Measurements from ENCODE around the gene RPL9. TPM values are rescaled to one million over a fixed set of nuclear protein-coding genes. Genes with fewer than 3 reads are reported as not detected.
"Not testable (repeated sequence)": the region's sequence is repeated elsewhere in the genome, so short reads cannot be mapped to it uniquely, and the experiment has no call there.

The RPL9 gene
- total RNA-seq, 2 experiments from 2014 or later, result 1,735 to 2,571 TPM

DNA sequence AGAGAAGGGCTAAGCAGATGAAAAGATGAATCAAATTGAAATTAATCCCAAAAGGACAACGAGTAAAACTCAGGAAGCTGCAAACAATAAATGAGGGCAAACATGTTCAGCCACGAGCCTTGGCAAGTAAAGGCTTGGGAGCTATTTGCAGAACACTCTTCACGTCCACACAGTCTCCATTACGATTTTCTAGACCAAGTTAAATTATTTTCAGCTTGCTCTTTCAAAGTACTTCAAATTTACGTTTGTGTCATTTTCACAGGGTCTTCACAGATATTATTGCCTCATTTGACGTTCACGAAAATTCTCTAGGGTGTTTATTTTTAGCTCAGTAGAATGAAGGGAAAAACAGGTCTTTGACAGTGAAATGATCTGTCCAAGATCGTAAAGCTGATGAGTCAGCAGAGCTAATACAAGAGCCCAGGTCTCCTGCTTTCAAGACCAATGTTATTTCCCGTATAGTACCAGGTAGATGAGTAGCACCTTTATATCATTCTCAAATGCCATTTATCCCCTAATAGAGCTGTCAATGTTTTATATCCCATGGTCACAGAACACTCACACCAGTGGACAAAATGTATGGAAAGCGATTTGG is 31.1 kb downstream of the RPL9 start:
- H2AFZ ChIP-seq (ENCODE audit: low read length), result no peak overlapping the region
- H3K4me1 ChIP-seq (ENCODE audit: insufficient read depth, low read length, poor library complexity, severe bottlenecking), result no peaks in the 10 kb centered on the region
- intact Hi-C loops (cut with micrococcal nuclease; ENCODE audit: unreplicated experiment), result no loop called here
- CTCF ChIA-PET (ENCODE audit: unreplicated experiment), result no interaction called here
- no peaks in the 10 kb centered on the region for H4K20me1 ChIP-seq (ENCODE audit: insufficient read depth, low read length)
- H3K4me3 ChIP-seq (ENCODE audit: low read depth, low read length, poor library complexity, severe bottlenecking), result no peak overlapping the region
- no peak for TF ChIP-seq CTCF (conservative IDR thresholded peaks at IDR 0.05; ENCODE audit: low read length)
- TF ChIP-seq EZH2phosphoT487 (IDR thresholded peaks at IDR 0.05; ENCODE audit: borderline replicate concordance, low read depth, low read length), result no peak
- no peak for DNase-seq (ENCODE audit: low spot score)
- H3K27ac ChIP-seq (ENCODE audit: low read depth, low read length, poor library complexity, severe bottlenecking), result no peak overlapping the region
- H3K79me2 ChIP-seq (ENCODE audit: insufficient read depth, low read depth, low read length), result no peaks in the 10 kb centered on the region
- H3K9me3 ChIP-seq (ENCODE audit: low read length), result no peaks in the 10 kb centered on the region
- no TSS peak for BruUV-seq (replicated peaks)
- H3K36me3 ChIP-seq (ENCODE audit: insufficient read depth, low read length), result no peaks in the 10 kb centered on the region
- POLR2A ChIA-PET, result interaction anchor here (0.5 to 1.1 kb wide), 10 partner anchors 10 to 538 kb away, joined by 3 to 6 read pairs (median 4); no protein-coding TSS in a partner anchor
- H3K9me2 ChIP-seq (ENCODE audit: insufficient read depth, low read length), result no peaks in the 10 kb centered on the region
- no peak overlapping the region for H3K4me2 ChIP-seq (ENCODE audit: low read length)

- Histone ChIP-seq H2AFZ (ENCODE audit: low read length) (no peak overlapping the region), H3K27ac (ENCODE audit: low read depth, low read length, poor library complexity, severe bottlenecking) (no peak overlapping the region), H3K4me3 (ENCODE audit: low read depth, low read length, poor library complexity, severe bottlenecking) (no peak overlapping the region), H3K36me3 (ENCODE audit: insufficient read depth, low read length) (no peaks in the 10 kb centered on the region), H3K4me1 (ENCODE audit: insufficient read depth, low read length, poor library complexity, severe bottlenecking) (no peaks in the 10 kb centered on the region), H4K20me1 (ENCODE audit: insufficient read depth, low read length) (no peaks in the 10 kb centered on the region), H3K9me2 (ENCODE audit: insufficient read depth, low read length) (no peaks in the 10 kb centered on the region), H3K9me3 (ENCODE audit: low read length) (no peaks in the 10 kb centered on the region), H3K4me2 (ENCODE audit: low read length) (no peak overlapping the region), H3K79me2 (ENCODE audit: insufficient read depth, low read depth, low read length) (no peaks in the 10 kb centered on the region)
- BruUV-seq (replicated peaks), result no TSS peak
- DNase-seq (ENCODE audit: low spot score), result no peak
- intact Hi-C loops (cut with micrococcal nuclease; ENCODE audit: unreplicated experiment), result no loop called here
- TF ChIP-seq CTCF (conservative IDR thresholded peaks at IDR 0.05; ENCODE audit: low read length), result no peak
- CTCF ChIA-PET (ENCODE audit: unreplicated experiment), result no interaction called here
- POLR2A ChIA-PET, result no interaction called here
These were observed 32.0 kb downstream of the RPL9 start for GRCh38 chr4:39426728-39427127.

DNA sequence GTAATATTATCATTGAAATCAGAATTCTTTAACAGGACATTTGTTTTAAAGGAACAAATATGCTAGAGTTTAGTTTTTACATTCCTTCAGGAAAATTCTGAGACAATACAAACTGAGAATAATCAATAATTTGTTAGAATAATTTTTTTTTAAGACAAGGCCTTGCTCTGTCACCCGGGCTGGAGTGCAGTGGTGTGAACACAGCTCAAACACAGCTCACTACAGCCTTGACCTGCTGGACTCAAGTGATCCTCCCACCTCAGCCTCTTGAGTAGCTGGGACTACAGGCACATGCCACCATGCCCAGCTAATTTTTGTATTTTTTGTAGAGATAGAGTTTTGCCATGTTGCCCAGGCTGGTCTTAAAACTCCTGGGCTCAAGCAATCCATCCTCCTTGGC is 33.4 kb downstream of the RPL9 start:
- H3K9me3 ChIP-seq (ENCODE audit: low read length); H3K4me1 ChIP-seq (ENCODE audit: insufficient read depth, low read length, poor library complexity, severe bottlenecking); H3K36me3 ChIP-seq (ENCODE audit: insufficient read depth, low read length); H3K79me2 ChIP-seq (ENCODE audit: insufficient read depth, low read depth, low read length); intact Hi-C loops (cut with micrococcal nuclease; ENCODE audit: unreplicated experiment); CTCF ChIA-PET (ENCODE audit: unreplicated experiment); H3K27ac ChIP-seq (ENCODE audit: low read depth, low read length, poor library complexity, severe bottlenecking); H2AFZ ChIP-seq (ENCODE audit: low read length); DNase-seq (ENCODE audit: low spot score); H3K9me2 ChIP-seq (ENCODE audit: insufficient read depth, low read length); BruUV-seq (replicated peaks); H4K20me1 ChIP-seq (ENCODE audit: insufficient read depth, low read length); H3K4me3 ChIP-seq (ENCODE audit: low read depth, low read length, poor library complexity, severe bottlenecking); H3K4me2 ChIP-seq (ENCODE audit: low read length): not testable (repeated sequence)
- POLR2A ChIA-PET, result interaction anchor here (0.9 kb wide), 1 partner anchor 8 kb away, joined by 3 read pairs; no protein-coding TSS in a partner anchor

All from OCI-LY7 (cell line).